Measurements from ENCODE around the gene MPHOSPH10.

The MPHOSPH10 gene

DNA sequence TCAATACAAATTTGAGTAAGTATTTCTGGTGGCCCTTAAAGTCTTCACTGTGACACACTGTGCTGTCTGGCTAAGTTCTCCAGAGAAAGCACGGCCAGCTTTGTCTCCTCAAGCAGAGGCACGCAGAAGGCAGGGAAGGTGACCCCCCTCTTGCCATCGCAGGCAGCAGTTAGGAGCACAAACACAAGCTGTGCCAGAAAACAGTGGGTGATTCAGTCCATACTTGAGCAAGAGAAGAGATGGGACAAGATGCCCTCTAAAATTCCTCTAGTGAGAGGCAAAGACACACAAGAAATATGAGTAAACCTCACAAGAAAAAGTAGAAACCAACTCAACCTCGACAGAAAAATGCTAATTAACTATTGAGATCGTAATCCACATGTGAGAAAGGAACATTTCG lies 10.2 kb upstream of the MPHOSPH10 start:
- peak; percentile 18 for DNase-seq (ENCODE audit: low read depth)
- TF ChIP-seq, protein P1, sequence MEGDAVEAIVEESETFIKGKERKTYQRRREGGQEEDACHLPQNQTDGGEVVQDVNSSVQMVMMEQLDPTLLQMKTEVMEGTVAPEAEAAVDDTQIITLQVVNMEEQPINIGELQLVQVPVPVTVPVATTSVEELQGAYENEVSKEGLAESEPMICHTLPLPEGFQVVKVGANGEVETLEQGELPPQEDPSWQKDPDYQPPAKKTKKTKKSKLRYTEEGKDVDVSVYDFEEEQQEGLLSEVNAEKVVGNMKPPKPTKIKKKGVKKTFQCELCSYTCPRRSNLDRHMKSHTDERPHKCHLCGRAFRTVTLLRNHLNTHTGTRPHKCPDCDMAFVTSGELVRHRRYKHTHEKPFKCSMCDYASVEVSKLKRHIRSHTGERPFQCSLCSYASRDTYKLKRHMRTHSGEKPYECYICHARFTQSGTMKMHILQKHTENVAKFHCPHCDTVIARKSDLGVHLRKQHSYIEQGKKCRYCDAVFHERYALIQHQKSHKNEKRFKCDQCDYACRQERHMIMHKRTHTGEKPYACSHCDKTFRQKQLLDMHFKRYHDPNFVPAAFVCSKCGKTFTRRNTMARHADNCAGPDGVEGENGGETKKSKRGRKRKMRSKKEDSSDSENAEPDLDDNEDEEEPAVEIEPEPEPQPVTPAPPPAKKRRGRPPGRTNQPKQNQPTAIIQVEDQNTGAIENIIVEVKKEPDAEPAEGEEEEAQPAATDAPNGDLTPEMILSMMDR (IDR thresholded peaks at IDR 0.05; ENCODE audit: insufficient read depth, low read depth, low read length, missing control alignments) = no peak
- no peak overlapping the region for H3K4me3 ChIP-seq (ENCODE audit: low read length)

DNA sequence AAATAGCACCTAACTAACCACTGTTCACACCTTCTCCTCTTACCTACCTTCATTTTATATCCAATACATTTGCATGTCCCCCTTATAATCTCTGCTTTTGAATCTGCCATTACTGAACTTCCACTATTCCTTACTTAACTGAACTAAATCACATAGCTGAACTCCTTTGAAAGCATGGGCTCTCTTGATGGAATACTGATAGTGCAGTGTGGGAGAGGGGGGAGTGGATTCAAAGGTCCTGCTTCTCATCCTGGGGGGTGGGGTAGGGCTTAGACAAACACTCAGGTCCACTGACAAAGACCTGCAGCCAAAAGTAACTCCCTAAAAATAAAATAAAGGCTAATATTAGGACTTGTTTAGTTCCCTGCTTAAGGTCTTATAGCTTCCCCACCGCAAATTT lies 9.0 kb upstream of the MPHOSPH10 start:
- H3K4me3 ChIP-seq (ENCODE audit: low read length) = no peak overlapping the region
- no peak for DNase-seq (ENCODE audit: low read depth)
- TF ChIP-seq, protein P1 (IDR thresholded peaks at IDR 0.05; ENCODE audit: insufficient read depth, low read depth, low read length, missing control alignments) = no peak

DNA sequence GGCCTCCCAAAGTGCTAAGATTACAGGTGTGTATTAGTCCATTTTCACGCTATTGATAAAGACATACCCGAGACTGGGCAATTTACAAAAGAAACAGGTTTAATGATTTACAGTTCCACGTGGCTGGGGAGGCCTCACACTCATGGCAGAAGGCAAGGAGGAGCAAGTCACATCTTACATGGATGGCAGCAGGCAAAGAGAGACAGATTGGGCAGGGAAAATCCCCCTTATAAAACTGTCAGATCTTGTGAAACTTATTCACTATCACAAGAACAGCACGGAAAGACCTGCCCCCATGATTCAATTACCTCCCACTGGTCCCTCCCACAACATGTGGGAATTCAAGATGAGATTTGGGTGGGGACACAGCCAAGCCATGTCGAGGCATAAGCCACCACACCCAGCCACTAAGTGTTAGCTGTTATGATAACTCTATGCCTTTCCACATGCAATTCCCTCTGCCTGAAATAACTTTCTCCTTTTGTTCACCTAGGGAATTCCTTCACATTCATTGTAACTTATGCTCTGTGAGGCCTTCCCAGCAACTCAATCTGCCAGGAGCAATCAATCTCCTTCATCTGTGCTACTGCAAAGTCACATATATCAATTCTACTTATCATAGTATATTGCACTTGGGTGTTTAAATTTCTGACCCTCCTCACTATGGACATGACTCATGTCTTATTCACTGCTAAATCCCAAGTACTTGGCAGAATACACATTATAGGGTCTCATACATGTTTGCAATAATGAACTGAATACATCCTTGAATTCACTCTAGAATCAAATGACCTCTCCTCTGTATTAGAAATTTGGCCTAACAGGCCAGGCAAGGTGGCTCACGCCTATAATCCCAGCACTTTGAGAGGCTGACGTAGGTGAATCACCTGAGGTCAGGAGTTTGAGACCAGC lies 7.8 kb upstream of the MPHOSPH10 start:
- H3K4me3 ChIP-seq (ENCODE audit: low read length) = no peak overlapping the region
- no peak for DNase-seq (ENCODE audit: low read depth)
- TF ChIP-seq, protein P1 (IDR thresholded peaks at IDR 0.05; ENCODE audit: insufficient read depth, low read depth, low read length, missing control alignments) = no peak

DNA sequence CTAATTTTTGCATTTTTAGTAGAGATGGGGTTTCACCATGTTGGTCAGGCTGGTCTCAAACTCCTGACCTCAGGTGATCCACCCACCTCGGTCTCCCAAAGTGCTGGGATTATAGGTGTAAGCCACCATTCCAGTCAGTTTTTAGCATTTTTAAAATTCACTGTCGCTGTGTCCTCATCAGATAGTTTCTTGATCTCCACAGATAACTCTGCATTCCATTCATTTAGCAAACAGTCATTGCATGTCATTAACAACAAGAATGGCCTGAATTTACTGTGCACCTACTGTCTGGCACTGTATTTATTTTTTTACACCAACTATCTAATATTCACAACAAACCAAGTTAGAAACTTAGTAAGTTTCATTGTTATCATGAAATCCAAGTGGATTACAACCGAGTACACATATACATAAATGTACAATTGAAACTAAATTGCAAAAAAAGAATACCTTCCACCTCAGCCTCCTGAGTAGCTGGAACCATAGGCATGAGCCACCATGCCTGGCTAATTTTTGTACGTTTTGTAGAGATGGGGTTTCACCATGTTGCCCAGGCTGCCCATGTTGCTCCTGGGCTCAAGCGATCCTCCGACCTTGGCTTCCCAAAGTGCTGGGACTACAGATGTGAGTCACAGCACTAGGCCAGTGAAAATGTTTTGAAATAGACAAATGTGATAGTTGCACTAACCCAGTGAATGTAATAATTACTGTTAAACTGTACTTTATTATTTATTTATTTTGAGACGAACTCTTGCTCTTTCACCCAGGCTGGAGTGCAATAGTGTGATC lies 4.7 kb upstream of the MPHOSPH10 start:
- TF ChIP-seq, protein P1 (IDR thresholded peaks at IDR 0.05; ENCODE audit: insufficient read depth, low read depth, low read length, missing control alignments) = no peak
- DNase-seq (ENCODE audit: low read depth) = no peak
- no peak overlapping the region for H3K4me3 ChIP-seq (ENCODE audit: low read length)

DNA sequence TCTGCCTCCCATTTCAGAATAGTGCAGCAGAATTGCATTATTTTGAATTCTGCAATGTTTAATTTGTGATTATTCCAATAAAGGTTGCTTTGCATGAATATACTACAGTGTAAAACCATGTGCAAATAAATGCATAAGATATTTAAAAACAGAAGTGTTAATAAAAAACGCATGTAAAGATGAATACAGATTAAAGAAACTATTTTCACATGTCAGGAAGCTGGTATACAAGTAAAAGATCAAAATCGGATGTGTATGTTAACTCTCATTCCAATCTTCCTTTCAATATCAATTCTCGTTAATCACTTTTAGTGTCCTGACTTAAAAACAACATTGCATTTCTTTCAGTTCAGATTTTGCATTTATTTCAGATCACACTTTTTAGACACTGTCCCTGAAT lies 3.5 kb upstream of the MPHOSPH10 start:
- H3K4me3 ChIP-seq (ENCODE audit: low read length) = no peak overlapping the region
- no peak for DNase-seq (ENCODE audit: low read depth)
- TF ChIP-seq, protein P1 (IDR thresholded peaks at IDR 0.05; ENCODE audit: insufficient read depth, low read depth, low read length, missing control alignments) = no peak

DNA sequence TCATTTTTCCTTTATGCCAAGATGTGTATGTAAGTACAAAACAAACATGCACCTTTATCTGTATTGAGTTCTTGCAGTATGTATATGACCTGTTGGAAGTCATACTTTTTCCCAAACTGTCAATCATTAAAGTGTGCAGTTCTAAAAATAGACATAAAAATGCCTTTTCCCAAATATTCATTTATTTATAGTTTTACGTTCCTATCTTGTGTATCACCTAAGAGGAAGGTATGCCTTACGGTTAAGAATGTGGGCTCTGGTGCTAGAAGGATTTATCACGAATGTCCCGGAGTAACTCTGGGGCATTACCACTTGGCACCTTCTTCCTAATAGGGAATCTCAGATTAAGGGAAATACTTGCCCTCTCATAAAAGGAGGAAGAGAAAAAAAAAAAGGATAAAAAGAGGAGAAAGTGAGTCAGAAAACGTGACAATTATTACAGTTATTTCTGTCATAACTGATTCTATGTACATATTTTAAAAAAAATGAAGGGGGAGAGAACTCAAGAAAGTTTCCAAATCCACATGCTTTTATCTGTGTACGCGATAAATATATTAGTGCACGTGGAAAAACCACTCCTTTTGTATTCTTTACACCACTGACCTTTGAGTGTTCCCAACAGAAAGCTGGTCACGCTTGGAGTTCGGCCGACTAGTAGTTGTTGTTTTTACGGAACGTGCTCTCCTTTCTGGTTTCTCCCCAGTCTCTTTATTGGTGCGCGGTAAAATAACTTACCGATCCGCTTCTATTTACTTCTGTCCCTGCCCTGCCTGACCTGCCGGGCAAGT lies 1.1 kb upstream of the MPHOSPH10 start:
- TF ChIP-seq, protein P1 (IDR thresholded peaks at IDR 0.05; ENCODE audit: insufficient read depth, low read depth, low read length, missing control alignments) = no peak
- H3K4me3 ChIP-seq (ENCODE audit: low read length) = peak overlapping the region; percentile 90
- DNase-seq (ENCODE audit: low read depth) = no peak

Data from epithelial cell of esophagus (primary cell).